HFFc6 (cell line): ENCODE measurements around the gene CX3CL1. TPM values are rescaled to one million over a fixed set of nuclear protein-coding genes. Genes with fewer than 3 reads are reported as not detected.
A peak's percentile ranks its signal among the peaks of the same experiment; 100 is the strongest.

Experiments
- DNase-seq: peaks from one replicate; pipeline ENCODE4 v3.0.0-alpha.2; 2018
- H3K27ac Mint-ChIP-seq: 2 replicates; pipeline ENCODE4 v1.8.0; 2020; ENCODE audit warnings: mild to moderate bottlenecking, mixed read lengths
- H3K27me3 Mint-ChIP-seq: 2 replicates; pipeline ENCODE4 v1.8.0; 2021; ENCODE audit warnings: mild to moderate bottlenecking, moderate library complexity, mixed read lengths; ENCODE audit not compliant: insufficient read depth
- H3K36me3 Mint-ChIP-seq: 2 replicates; pipeline ENCODE4 v1.8.0; 2021; ENCODE audit warnings: low read depth, mixed read lengths
- H3K4me1 Mint-ChIP-seq: 2 replicates; pipeline ENCODE4 v1.8.0; 2020; ENCODE audit warnings: low read depth, mixed read lengths
- H3K4me3 Mint-ChIP-seq: 2 replicates; pipeline ENCODE4 v1.8.0; 2020; ENCODE audit warnings: mild to moderate bottlenecking, moderate library complexity, mixed read lengths
- H3K9me3 Mint-ChIP-seq: 2 replicates; pipeline ENCODE4 v1.8.0; 2020; ENCODE audit warnings: mild to moderate bottlenecking, mixed read lengths
- CTCF ChIP-seq: fragments of 200-600 bp; sonication (generic); IDR thresholded peaks from 2 replicates; pipeline ENCODE4 v1.5.0; 2021; ENCODE audit warnings: antibody characterized with exemption, mild to moderate bottlenecking
- total RNA-seq, 6 experiments: library from RNA; stranded (reverse); fragmentation: NEBNext Ultra II Directional; extraction: Animal tissue kit (Norgen Biotek cat#: 25700); gene quantifications; 2 replicates in 1 of 6; 3 replicates in 5 of 6; pipeline ENCODE4 v1.2.3, GENCODE V29; 2021

CX3CL1 gene
- total RNA-seq, 6 experiments from 2014 or later: not detected

- no peak for DNase-seq
- no peak overlapping the region for H3K4me3 Mint-ChIP-seq
- peaks cover 20% of the 10 kb centered on the region for H3K4me1 Mint-ChIP-seq
- TF ChIP-seq CTCF: no peak
- H3K36me3 Mint-ChIP-seq: no peaks in the 10 kb centered on the region
- H3K27ac Mint-ChIP-seq: no peak overlapping the region
- H3K27me3 Mint-ChIP-seq: peaks cover 26% of the 10 kb centered on the region
- no peaks in the 10 kb centered on the region for H3K9me3 Mint-ChIP-seq
These were observed 41.4 kb downstream of the CX3CL1 start for GRCh38 chr16:57413733-57414132.

GRCh38 chr16:57416084-57416483 lies 43.8 kb downstream of the CX3CL1 start:
- Mint-ChIP-seq H3K27ac (no peak overlapping the region), H3K27me3 (peaks cover 15% of the 10 kb centered on the region)

GRCh38 chr16:57419506-57419905 lies 47.2 kb downstream of the CX3CL1 start:
- H3K36me3 Mint-ChIP-seq: no peaks in the 10 kb centered on the region
- no peak overlapping the region for H3K27ac Mint-ChIP-seq
- no peak overlapping the region for H3K4me3 Mint-ChIP-seq
- TF ChIP-seq CTCF: no peak
- H3K27me3 Mint-ChIP-seq: peaks cover 5% of the 10 kb centered on the region
- peaks cover 35% of the 10 kb centered on the region for H3K4me1 Mint-ChIP-seq
- no peak for DNase-seq
- H3K9me3 Mint-ChIP-seq: no peaks in the 10 kb centered on the region

More at GRCh38 chr16:57416084-57416483, 43.8 kb downstream of the CX3CL1 start:
- H3K4me1 Mint-ChIP-seq: peaks cover 25% of the 10 kb centered on the region
- DNase-seq: no peak
- no peak overlapping the region for H3K4me3 Mint-ChIP-seq
- H3K9me3 Mint-ChIP-seq: no peaks in the 10 kb centered on the region
- TF ChIP-seq CTCF: no peak
- H3K36me3 Mint-ChIP-seq: no peaks in the 10 kb centered on the region

- TF ChIP-seq CTCF: peak; percentile 87
- Mint-ChIP-seq H3K4me3 (no peak overlapping the region; the same call in 1 of the 2 replicates), H3K4me1 (peaks cover 28% of the 10 kb centered on the region), H3K36me3 (0 out of 2 replicates have a peak, but pooled peaks cover 4% of the 10 kb centered on the region), H3K9me3 (no peaks in the 10 kb centered on the region), H3K27ac (peak overlapping the region; percentile 23; the same call in 1 of the 2 replicates), H3K27me3 (peaks cover 2% of the 10 kb centered on the region)
- DNase-seq: peak; percentile 41
These were observed 50.0 kb downstream of the CX3CL1 start for GRCh38 chr16:57422026-57422944.

GRCh38 chr16:57423152-57423551 lies 50.9 kb downstream of the CX3CL1 start:
- Mint-ChIP-seq H3K27me3 (peaks cover 2% of the 10 kb centered on the region), H3K36me3 (0 out of 2 replicates have a peak, but pooled peaks cover 8% of the 10 kb centered on the region), H3K4me3 (no peak overlapping the region), H3K9me3 (no peaks in the 10 kb centered on the region), H3K4me1 (peaks cover 20% of the 10 kb centered on the region), H3K27ac (no peak overlapping the region)
- no peak for TF ChIP-seq CTCF
- DNase-seq: no peak
